ENCODE measurements around the gene INO80D.

DNA sequence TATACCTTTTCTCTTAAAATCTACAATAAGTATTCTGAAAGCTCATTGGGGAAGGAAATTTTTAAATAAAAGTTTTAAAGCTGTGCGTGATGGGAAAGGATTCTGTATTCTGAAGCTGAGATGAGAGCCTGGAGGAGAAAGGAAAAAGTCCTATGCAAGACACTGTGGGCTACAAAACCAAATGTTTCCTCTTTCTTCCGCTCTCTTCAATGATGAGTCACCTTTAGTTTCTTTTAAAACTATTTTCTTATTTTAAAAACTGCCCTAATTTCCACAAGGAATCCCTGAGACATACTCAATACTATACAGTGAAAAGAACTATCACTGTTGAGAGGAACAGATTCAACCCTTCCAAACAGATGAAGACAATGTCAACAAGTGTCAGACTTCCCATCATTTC is 87.4 kb downstream of the INO80D start:
- TF ChIP-seq, protein P1, sequence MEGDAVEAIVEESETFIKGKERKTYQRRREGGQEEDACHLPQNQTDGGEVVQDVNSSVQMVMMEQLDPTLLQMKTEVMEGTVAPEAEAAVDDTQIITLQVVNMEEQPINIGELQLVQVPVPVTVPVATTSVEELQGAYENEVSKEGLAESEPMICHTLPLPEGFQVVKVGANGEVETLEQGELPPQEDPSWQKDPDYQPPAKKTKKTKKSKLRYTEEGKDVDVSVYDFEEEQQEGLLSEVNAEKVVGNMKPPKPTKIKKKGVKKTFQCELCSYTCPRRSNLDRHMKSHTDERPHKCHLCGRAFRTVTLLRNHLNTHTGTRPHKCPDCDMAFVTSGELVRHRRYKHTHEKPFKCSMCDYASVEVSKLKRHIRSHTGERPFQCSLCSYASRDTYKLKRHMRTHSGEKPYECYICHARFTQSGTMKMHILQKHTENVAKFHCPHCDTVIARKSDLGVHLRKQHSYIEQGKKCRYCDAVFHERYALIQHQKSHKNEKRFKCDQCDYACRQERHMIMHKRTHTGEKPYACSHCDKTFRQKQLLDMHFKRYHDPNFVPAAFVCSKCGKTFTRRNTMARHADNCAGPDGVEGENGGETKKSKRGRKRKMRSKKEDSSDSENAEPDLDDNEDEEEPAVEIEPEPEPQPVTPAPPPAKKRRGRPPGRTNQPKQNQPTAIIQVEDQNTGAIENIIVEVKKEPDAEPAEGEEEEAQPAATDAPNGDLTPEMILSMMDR (IDR thresholded peaks at IDR 0.05) = no peak
- TF ChIP-seq POLR2A (IDR thresholded peaks at IDR 0.05) = no peak

Measured in uterus (tissue), 2 donors.